Measurements from ENCODE around the gene NAPSA.
"Not testable (repeated sequence)": the region's sequence is repeated elsewhere in the genome, so short reads cannot be mapped to it uniquely, and the experiment has no call there.

NAPSA gene

DNA sequence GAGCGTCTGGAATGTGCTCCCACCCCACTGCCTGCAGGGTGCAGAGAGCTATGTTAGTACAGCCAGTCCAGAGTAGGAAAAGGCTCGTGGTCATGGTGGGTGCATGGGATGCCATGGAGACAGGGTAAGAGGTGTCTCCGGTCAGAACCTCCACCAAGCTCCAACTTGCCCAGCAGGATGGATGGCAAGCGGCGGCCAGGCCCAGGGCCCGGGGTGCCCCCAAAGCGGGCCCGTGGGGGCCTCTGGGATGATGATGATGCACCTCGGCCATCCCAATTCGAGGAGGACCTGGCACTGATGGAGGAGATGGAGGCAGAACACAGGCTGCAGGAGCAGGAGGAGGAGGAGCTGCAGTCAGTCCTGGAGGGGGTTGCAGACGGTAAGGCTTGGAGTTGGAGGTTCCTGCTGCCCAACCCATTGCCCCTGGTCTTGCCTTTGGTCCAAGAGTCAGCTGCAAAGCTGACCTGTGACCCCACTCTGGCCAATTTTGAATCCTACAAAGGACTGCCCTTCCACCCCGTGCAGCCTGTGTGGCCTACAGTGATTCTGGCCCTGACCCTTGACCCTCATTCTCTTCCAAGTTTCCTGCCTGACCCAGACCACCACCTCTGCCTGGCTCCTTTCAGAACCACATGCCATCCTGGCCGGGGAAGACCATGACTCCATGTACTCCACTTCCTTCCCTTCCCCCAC lies 33.4 kb upstream of the NAPSA start:
- no peaks in the 10 kb centered on the region for H3K27me3 ChIP-seq (ENCODE audit: control insufficient read depth in 1 of 2, insufficient read depth in 2 of 2, low read length in 2 of 2)
- no peaks in the 10 kb centered on the region for H3K9me3 ChIP-seq (ENCODE audit: low read length)
- H3K9ac ChIP-seq (ENCODE audit: low read length): no peak overlapping the region
- no peak overlapping the region for H3K4me3 ChIP-seq (ENCODE audit: low read depth in 1 of 2, low read length in 2 of 2)
- H3K4me1 ChIP-seq (ENCODE audit: insufficient read depth, low read length): no peaks in the 10 kb centered on the region
- H3K27ac ChIP-seq (ENCODE audit: low read depth, low read length): no peak overlapping the region
- H3K36me3 ChIP-seq (ENCODE audit: insufficient read depth, low read length): no peaks in the 10 kb centered on the region

DNA sequence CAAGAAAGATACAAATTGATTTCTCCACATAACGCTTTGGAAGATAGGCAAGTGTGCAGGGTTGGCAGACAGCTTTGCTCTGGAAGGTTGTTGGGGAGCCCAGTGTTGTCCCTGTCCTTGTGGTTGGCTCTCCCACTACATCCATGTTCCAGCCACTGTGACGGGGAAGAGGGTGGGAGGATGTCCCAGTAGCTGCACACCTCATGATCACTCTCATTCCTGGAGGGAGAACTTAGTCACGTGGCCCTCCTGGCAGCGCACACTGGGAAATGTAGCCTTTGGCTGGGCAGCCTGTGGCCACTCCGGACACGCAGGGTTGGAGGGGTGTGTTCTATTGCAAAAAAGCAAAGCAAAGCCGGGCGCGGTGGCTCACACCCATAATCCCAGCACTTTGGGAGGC lies 28.6 kb upstream of the NAPSA start:
- H3K27ac ChIP-seq (ENCODE audit: low read depth, low read length): no peak overlapping the region
- H3K9me3 ChIP-seq (ENCODE audit: low read length): no peaks in the 10 kb centered on the region
- no peaks in the 10 kb centered on the region for H3K4me1 ChIP-seq (ENCODE audit: insufficient read depth, low read length)
- H3K27me3 ChIP-seq (ENCODE audit: control insufficient read depth in 1 of 2, insufficient read depth in 2 of 2, low read length in 2 of 2): no peaks in the 10 kb centered on the region
- H3K9ac ChIP-seq (ENCODE audit: low read length): no peak overlapping the region
- no peak overlapping the region for H3K4me3 ChIP-seq (ENCODE audit: low read depth in 1 of 2, low read length in 2 of 2)
- H3K36me3 ChIP-seq (ENCODE audit: insufficient read depth, low read length): no peaks in the 10 kb centered on the region

DNA sequence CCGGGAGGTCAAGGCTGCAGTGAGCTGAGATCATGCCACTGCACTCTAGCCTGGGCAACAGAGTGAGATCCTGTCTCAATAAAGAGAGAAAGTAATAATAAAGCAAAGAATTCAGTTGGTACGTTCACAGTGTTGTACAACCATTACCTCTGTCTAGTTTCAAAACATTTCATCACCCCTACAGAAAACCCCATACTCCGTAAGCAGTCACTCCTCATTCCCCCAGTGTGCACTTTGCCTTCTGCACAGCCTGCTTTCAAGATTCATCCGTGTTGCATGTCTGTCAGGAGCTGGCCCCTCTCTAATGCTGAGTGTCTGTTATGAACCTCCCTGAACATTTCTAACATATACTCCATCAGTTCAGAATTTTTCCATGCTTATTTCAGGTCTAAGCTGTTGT lies 28.1 kb upstream of the NAPSA start:
- Histone ChIP-seq H3K4me3 (ENCODE audit: low read depth in 1 of 2, low read length in 2 of 2) (no peak overlapping the region), H3K4me1 (ENCODE audit: insufficient read depth, low read length) (no peaks in the 10 kb centered on the region), H3K27me3 (ENCODE audit: control insufficient read depth in 1 of 2, insufficient read depth in 2 of 2, low read length in 2 of 2) (no peaks in the 10 kb centered on the region), H3K9me3 (ENCODE audit: low read length) (no peaks in the 10 kb centered on the region), H3K9ac (ENCODE audit: low read length) (no peak overlapping the region), H3K27ac (ENCODE audit: low read depth, low read length) (no peak overlapping the region), H3K36me3 (ENCODE audit: insufficient read depth, low read length) (no peaks in the 10 kb centered on the region)

DNA sequence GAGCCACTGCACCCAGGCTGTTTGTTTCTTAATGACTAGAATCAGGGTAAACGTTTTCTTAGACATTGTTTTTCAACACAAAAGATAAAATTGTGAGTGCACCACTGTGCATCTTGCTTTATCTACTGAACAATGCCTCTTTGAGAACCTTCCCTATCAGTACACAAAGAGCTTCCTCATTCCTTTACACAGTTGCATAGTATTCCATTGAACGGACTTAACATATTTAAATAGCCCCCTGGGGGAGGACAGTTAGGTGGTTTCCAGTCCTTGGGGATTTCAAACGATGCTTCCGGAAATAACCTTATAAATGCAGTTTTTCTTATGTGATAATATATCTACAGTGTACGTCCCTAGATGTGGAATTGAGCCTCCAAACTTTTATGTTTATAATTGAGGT lies 27.3 kb upstream of the NAPSA start:
- H3K27me3 ChIP-seq (ENCODE audit: control insufficient read depth in 1 of 2, insufficient read depth in 2 of 2, low read length in 2 of 2): no peaks in the 10 kb centered on the region
- H3K9me3 ChIP-seq (ENCODE audit: low read length): no peaks in the 10 kb centered on the region
- H3K9ac ChIP-seq (ENCODE audit: low read length): no peak overlapping the region
- no peaks in the 10 kb centered on the region for H3K4me1 ChIP-seq (ENCODE audit: insufficient read depth, low read length)
- no peak overlapping the region for H3K27ac ChIP-seq (ENCODE audit: low read depth, low read length)
- H3K4me3 ChIP-seq (ENCODE audit: low read depth in 1 of 2, low read length in 2 of 2): no peak overlapping the region
- no peaks in the 10 kb centered on the region for H3K36me3 ChIP-seq (ENCODE audit: insufficient read depth, low read length)

DNA sequence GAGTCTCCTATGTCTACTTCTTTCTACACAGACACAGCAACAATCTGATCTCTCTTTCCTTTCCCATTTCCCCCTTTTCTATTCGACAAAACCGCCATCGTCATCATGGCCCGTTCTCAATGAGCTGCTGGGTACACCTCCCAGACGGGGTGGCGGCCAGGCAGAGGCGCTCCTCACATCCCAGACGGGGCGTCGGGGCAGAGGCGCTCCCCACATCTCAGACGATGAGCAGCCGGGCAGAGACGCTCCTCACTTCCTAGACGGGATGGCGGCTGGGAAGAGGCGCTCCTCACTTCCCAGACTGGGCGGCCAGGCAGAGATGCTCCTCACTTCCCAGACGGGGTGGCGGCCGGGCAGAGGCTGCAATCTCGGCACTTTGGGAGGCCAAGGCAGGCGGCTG lies 25.5 kb upstream of the NAPSA start:
- not testable (repeated sequence) for H3K9ac ChIP-seq (ENCODE audit: low read length); H3K27me3 ChIP-seq (ENCODE audit: control insufficient read depth in 1 of 2, insufficient read depth in 2 of 2, low read length in 2 of 2)

DNA sequence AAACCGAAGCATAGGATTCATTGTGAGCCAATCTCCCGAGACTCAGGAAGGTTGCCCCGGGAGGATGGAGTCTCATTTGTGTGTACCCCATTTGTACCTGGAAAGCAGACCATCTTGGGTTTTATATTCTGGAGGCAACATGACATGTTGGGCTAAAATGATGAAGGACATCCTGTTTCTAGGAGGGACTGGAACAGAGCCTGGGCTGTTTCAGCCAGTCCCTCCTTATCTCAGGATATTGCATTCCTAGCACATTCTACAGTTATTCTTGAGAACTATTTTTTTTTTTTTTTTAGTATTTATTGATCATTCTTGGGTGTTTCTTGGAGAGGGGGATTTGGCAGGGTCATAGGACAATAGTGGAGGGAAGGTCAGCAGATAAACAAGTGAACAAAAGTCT lies 24.9 kb upstream of the NAPSA start:
- H3K4me1 ChIP-seq (ENCODE audit: insufficient read depth, low read length); H3K36me3 ChIP-seq (ENCODE audit: insufficient read depth, low read length); H3K9me3 ChIP-seq (ENCODE audit: low read length); H3K4me3 ChIP-seq (ENCODE audit: low read depth in 1 of 2, low read length in 2 of 2); H3K9ac ChIP-seq (ENCODE audit: low read length); H3K27me3 ChIP-seq (ENCODE audit: control insufficient read depth in 1 of 2, insufficient read depth in 2 of 2, low read length in 2 of 2); H3K27ac ChIP-seq (ENCODE audit: low read depth, low read length): not testable (repeated sequence)

More for the DNA sequence above, 25.5 kb upstream of the NAPSA start:
- H3K9me3 ChIP-seq (ENCODE audit: low read length); H3K4me3 ChIP-seq (ENCODE audit: low read depth in 1 of 2, low read length in 2 of 2); H3K36me3 ChIP-seq (ENCODE audit: insufficient read depth, low read length); H3K4me1 ChIP-seq (ENCODE audit: insufficient read depth, low read length); H3K27ac ChIP-seq (ENCODE audit: low read depth, low read length): not testable (repeated sequence)

DNA sequence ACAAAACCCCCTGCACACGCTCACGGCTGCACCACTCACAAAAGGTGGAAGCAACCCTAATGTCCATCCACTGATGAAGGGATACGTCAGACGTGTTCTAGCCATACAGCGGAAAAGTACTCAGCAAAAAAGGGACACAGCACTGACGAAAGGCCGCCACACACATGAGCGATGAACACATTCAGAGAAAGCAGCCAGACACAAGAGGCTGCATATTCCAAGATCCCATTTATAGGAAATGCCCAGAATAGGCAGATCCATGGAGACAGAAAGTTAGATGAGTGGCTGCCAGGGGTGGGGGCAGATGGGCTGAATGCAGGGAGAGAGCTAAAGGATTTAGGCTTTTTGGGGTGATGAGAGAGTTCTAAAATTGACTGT lies 22.4 kb upstream of the NAPSA start:
- peaks cover 9% of the 10 kb centered on the region for H3K4me1 ChIP-seq (ENCODE audit: insufficient read depth, low read length)
- H3K27me3 ChIP-seq (ENCODE audit: control insufficient read depth in 1 of 2, insufficient read depth in 2 of 2, low read length in 2 of 2): no peaks in the 10 kb centered on the region
- H3K4me3 ChIP-seq (ENCODE audit: low read depth in 1 of 2, low read length in 2 of 2): no peak overlapping the region
- H3K9me3 ChIP-seq (ENCODE audit: low read length): no peaks in the 10 kb centered on the region
- no peak overlapping the region for H3K9ac ChIP-seq (ENCODE audit: low read length)
- no peak overlapping the region for H3K27ac ChIP-seq (ENCODE audit: low read depth, low read length)
- H3K36me3 ChIP-seq (ENCODE audit: insufficient read depth, low read length): no peaks in the 10 kb centered on the region

DNA sequence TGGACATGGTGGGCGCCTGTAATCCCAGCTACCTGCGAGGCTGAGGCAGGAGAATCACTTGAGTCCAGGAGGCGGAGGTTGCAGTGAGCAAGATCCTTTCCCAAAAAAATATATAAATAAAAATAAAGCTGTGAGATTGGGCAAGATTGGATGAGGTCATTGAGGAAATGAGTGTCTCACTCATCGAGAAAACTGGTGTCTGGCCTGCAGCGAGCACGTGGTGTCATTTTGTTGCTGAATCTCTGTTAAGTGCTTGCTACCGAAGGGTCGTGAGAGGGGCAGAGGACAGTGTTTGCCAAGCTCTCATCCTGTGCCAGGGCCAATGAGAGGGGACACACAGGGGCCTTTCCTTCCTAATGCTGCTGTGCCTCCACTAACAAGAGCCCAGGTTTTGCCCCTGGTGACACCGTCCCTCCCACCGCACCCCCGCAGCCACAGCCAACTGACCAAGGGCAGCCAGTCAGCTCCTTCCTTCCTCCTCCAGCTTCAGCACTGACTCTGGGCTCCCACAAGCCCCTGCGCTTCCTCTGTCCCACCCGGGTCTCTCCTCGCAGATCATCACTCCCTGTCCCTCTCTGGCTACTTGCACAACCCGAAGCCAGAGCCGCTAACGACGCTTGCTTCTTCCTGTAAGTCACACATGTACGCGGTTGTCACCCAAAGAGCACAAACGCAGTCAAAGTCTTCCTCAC lies 21.9 kb upstream of the NAPSA start:
- Histone ChIP-seq H3K36me3 (ENCODE audit: insufficient read depth, low read length) (no peaks in the 10 kb centered on the region), H3K27ac (ENCODE audit: low read depth, low read length) (no peak overlapping the region), H3K27me3 (ENCODE audit: control insufficient read depth in 1 of 2, insufficient read depth in 2 of 2, low read length in 2 of 2) (no peaks in the 10 kb centered on the region), H3K4me3 (ENCODE audit: low read depth in 1 of 2, low read length in 2 of 2) (no peak overlapping the region), H3K9me3 (ENCODE audit: low read length) (no peaks in the 10 kb centered on the region), H3K4me1 (ENCODE audit: insufficient read depth, low read length) (peaks cover 9% of the 10 kb centered on the region), H3K9ac (ENCODE audit: low read length) (no peak overlapping the region)

DNA sequence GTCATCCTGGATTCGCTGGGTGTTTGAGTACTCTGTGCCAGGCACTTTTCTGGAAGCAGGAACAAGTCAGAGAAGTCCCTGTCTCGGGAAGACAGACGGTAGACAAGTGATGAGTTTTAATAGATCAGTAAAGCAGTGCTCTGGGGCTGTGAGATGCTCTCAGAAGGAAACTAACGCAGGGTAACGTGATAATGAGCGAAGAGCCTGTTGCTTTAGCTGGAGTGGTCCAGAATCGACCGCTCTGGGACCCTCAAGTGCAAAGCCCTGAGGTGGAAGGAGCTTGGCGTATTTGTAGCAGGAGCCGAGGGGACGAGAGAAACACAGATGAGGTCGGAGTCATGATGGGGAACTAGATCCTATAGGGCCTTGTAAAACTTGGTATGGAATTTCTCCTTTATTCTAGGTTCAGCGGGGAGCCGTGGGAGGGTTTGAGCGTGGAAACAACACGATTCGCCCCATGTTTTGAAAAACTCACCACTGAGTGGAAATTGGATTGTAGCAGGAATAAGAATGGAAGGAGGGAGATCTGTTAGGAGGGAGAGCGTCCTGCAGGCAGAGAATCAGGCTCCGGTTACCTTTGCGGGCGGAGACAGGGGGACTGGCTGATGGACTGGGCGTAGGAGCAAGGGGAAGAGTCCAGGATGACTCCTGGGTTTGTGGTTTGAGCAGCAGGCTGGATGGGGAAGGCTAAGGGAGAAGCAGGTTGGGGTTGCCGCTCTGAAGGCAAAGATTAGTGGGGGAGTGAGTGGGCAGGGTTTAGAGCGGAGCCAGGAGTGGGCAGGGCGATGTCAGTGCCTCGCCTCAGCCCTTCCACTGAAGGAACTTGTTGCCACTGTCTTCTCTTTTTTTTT lies 19.5 kb upstream of the NAPSA start:
- Histone ChIP-seq H3K27ac (ENCODE audit: low read depth, low read length) (peak overlapping the region; percentile 83), H3K4me3 (ENCODE audit: low read depth in 1 of 2, low read length in 2 of 2) (peak overlapping the region; percentile 81 to 86), H3K27me3 (ENCODE audit: control insufficient read depth in 1 of 2, insufficient read depth in 2 of 2, low read length in 2 of 2) (no peaks in the 10 kb centered on the region), H3K9me3 (ENCODE audit: low read length) (no peaks in the 10 kb centered on the region), H3K36me3 (ENCODE audit: insufficient read depth, low read length) (peaks cover 16% of the 10 kb centered on the region), H3K9ac (ENCODE audit: low read length) (peak overlapping the region; percentile 50), H3K4me1 (ENCODE audit: insufficient read depth, low read length) (peaks cover 9% of the 10 kb centered on the region)

DNA sequence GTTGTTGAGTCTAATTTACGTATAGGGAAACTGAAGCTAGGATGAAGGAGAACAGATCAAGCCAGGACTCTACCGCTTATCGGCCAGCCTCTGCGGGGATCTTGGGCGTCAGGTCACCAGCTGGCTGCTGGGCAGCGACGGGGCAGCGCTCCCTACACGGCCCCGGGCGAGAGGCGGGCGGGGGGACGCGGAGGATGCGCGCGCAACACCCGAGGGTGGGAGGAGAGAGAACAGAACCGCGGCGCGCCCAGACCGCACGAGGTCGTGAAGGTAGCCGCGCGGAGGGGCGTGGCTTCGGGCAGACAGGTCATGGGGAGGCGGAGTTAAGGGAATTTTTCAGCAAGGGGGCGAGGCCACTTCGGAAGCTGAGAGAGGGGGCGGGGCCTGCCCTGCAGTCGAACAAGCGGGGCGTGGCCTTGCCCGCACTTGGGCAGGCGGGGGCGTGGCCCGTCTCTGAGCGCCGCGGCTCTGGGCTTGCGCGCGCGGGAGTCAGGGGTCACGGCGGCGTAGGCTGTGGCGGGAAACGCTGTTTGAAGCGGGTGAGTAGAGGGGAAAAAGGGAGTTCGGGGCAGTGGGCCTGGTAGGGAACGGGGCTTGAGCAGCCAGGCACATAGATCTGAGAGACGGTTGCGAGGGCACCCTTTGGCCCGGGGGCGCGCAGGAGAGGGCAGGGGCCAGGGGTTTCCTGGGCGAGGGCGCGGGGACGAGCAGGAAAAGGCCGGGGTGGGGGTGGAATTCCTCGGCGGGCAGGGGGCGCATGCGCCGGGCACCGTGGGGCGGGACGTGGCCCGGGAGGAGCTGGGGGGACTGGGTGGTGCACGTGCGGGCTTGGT lies 18.6 kb upstream of the NAPSA start, which contains the start of gene POLD1:
TSS of gene POLD1 (plus strand) at position 496 of the 833 bp plus-strand sequence. CDS start 14,505 bp downstream, outside the sequence.
- no peaks in the 10 kb centered on the region for H3K9me3 ChIP-seq (ENCODE audit: low read length)
- H3K4me1 ChIP-seq (ENCODE audit: insufficient read depth, low read length): peaks cover 9% of the 10 kb centered on the region
- H3K27me3 ChIP-seq (ENCODE audit: control insufficient read depth in 1 of 2, insufficient read depth in 2 of 2, low read length in 2 of 2): no peaks in the 10 kb centered on the region
- H3K4me3 ChIP-seq (ENCODE audit: low read depth in 1 of 2, low read length in 2 of 2): peak within 1 kb of the TSS; percentile 81 to 86
- H3K27ac ChIP-seq (ENCODE audit: low read depth, low read length): peak within 1 kb of the TSS; percentile 83
- H3K9ac ChIP-seq (ENCODE audit: low read length): peak within 1 kb of the TSS; percentile 50
- H3K36me3 ChIP-seq (ENCODE audit: insufficient read depth, low read length): peaks cover 24% of the 10 kb centered on the region

All from muscle layer of colon (tissue), 2 donors.